Heart left ventricle (tissue), 13 donors: ENCODE results near the gene PDE6B.

Experiments used
- CTCF ChIP-seq, 12 donors: fragments of 200-600 bp; sonication (generic) in 4 of 12; IDR thresholded peaks; one replicate each; pipeline versions ENCODE4 v1.5.0 to v1.8.0; 2018 to 2022; ENCODE audit warnings: antibody characterized with exemption in 12 of 12, mild to moderate bottlenecking in 5 of 12
- POLR2A ChIP-seq, 2 donors: fragments of 450-650 bp; IDR thresholded peaks; one replicate each; pipeline ENCODE4 v1.6.1; 2017; ENCODE audit warnings: antibody characterized with exemption in 2 of 2, mild to moderate bottlenecking in 2 of 2, moderate library complexity in 2 of 2
- donor health status: ischemic (EF 13 %, LVEDD 7.1; RV severe dilation, severe dysfunction).
- donor health status: DM: no; HTN: yes; CAD: no.
- donor health status: DM: no; HTN: no; CAD: no.
- donor health status: ischemic (EF 25% LVEDD 6.9; RV normal size, moderate dysfunction).
- donor health status: ischemic (EF 25% LVEDD 5.7; RV mildly dilated, moderate dysfunction).
- donor health status: ischemic (EF 35%, LVEDD 5.7; RV mildly dilated, moderate dysfunction).
- donor health status: nonischemic (EF 11% LVEDD 7.7; RV severe dilation, severe dysfunction).
- donor health status: DM: yes; HTN: yes; CAD: no.
- donor health status: PGD.
- donor health status: ischemic (EF 29% LVEDD 5.4; RV normal size, mild dysfunction).
- donor health status: nonischemic (EF 23%, LVEDD 6.1; RV moderate dilation, normal function).

- no peak for TF ChIP-seq CTCF (IDR thresholded peaks at IDR 0.05)
- TF ChIP-seq POLR2A (IDR thresholded peaks at IDR 0.05): no peak
Observed at GRCh38 chr4:616091-616490, 9.3 kb upstream of the PDE6B start.
